GM21825 (cell line): Measurements from ENCODE around the gene ABCF2.

ENCODE experiments used
- ATAC-seq: cut with Tn5 transposase; IDR thresholded peaks from one replicate; pipeline ENCODE4 v1.9.1; 2021; ENCODE audit warnings: mild to moderate bottlenecking, moderate library complexity; ENCODE audit not compliant: unreplicated experiment

ABCF2 gene

GRCh38 chr7:151242159-151243044 is 15.4 kb upstream of the ABCF2 start:
- ATAC-seq = no peak

- no peak for ATAC-seq
Observed at GRCh38 chr7:151241755-151242096, 14.7 kb upstream of the ABCF2 start.

- no peak for ATAC-seq
Observed at GRCh38 chr7:151240942-151241754, 14.1 kb upstream of the ABCF2 start.

- no peak for ATAC-seq
Observed at GRCh38 chr7:151240536-151240935, 13.5 kb upstream of the ABCF2 start.

GRCh38 chr7:151239837-151240459 is 12.9 kb upstream of the ABCF2 start:
- ATAC-seq = no peak

GRCh38 chr7:151238924-151239836 is 12.2 kb upstream of the ABCF2 start:
- no peak for ATAC-seq

- ATAC-seq = no peak
Observed at GRCh38 chr7:151238190-151238810, 11.3 kb upstream of the ABCF2 start.

- ATAC-seq = no peak
Observed at GRCh38 chr7:151237244-151238189, 10.5 kb upstream of the ABCF2 start.

GRCh38 chr7:151236406-151236805 is 9.4 kb upstream of the ABCF2 start:
- ATAC-seq = no peak

- ATAC-seq = no peak
Observed at GRCh38 chr7:151235091-151235787, 8.2 kb upstream of the ABCF2 start.

GRCh38 chr7:151233804-151234203 is 6.8 kb upstream of the ABCF2 start:
- no peak for ATAC-seq

GRCh38 chr7:151232917-151233701 is 6.1 kb upstream of the ABCF2 start:
- ATAC-seq = no peak

GRCh38 chr7:151232091-151232916 is 5.3 kb upstream of the ABCF2 start, which contains the start of gene CHPF2:
Gene CHPF2, plus strand, starts transcription at chr7:151232483. Its CDS starts 1,529 bp downstream, at chr7:151234012.
- ATAC-seq = peak; percentile 96

- ATAC-seq = no peak
Observed at GRCh38 chr7:151231080-151231479, 4.1 kb upstream of the ABCF2 start.

- no peak for ATAC-seq
Observed at GRCh38 chr7:151229249-151229648, 2.2 kb upstream of the ABCF2 start.

GRCh38 chr7:151228024-151228866 is 1.2 kb upstream of the ABCF2 start:
- ATAC-seq = no peak
